OCI-LY7 (cell line): ENCODE results near the gene C1orf167. TPM values are rescaled to one million over a fixed set of nuclear protein-coding genes. Genes with fewer than 3 reads are reported as not detected.

Experiments used
- BruUV-seq: library from RNA; stranded (reverse); fragments of 400-500 nt; replicated peaks from 2 replicates; lab custom pipeline; 2021; lab: Mats Ljungman, UMichigan
- CTCF ChIA-PET: fragments of 300-600 bp; sonication (Branson Sonifier 250); formaldehyde crosslinking; loops from one replicate; lab custom pipeline; 2022; ENCODE audit warnings: antibody characterized with exemption; ENCODE audit not compliant: unreplicated experiment; lab: Charles Lee
- POLR2A ChIA-PET: fragments of 300-600 bp; sonication (Branson Sonifier 250); formaldehyde crosslinking; loops from one replicate; lab custom pipeline; 2022; ENCODE audit warnings: antibody characterized with exemption; lab: Charles Lee
- DNase-seq: peaks from one replicate; pipeline ENCODE4 v3.0.0-alpha.2; 2015; ENCODE audit warnings: low spot score
- H2AFZ ChIP-seq: fragments of 200-600 bp; sonication (generic), shearing (Covaris generic); 2 replicates; pipeline ENCODE4 v1.6.1; 2014; ENCODE audit warnings: mild to moderate bottlenecking, antibody characterized with exemption, low read length, moderate library complexity
- H3K27ac ChIP-seq: fragments of 200-600 bp; sonication (generic); 2 replicates; pipeline ENCODE4 v1.5.1; 2014; ENCODE audit warnings: mixed run types, low read depth, mild to moderate bottlenecking, moderate library complexity, low read length, inconsistent platforms; ENCODE audit not compliant: poor library complexity, severe bottlenecking
- H3K36me3 ChIP-seq: fragments of 200-600 bp; sonication (generic); 2 replicates; pipeline ENCODE4 v1.6.1; 2014; ENCODE audit warnings: mild to moderate bottlenecking, antibody characterized with exemption, low read length, moderate library complexity, mixed read lengths; ENCODE audit not compliant: insufficient read depth
- H3K4me1 ChIP-seq: fragments of 200-600 bp; sonication (generic); 2 replicates; pipeline ENCODE4 v1.5.1; 2014; ENCODE audit warnings: mild to moderate bottlenecking, low read length; ENCODE audit not compliant: insufficient read depth, poor library complexity, severe bottlenecking
- H3K4me2 ChIP-seq: fragments of 200-600 bp; sonication (generic); 2 replicates; pipeline ENCODE4 v1.6.1; 2014; ENCODE audit warnings: mild to moderate bottlenecking, low read length
- H3K4me3 ChIP-seq: fragments of 200-600 bp; sonication (generic); 2 replicates; pipeline ENCODE4 v1.5.1; 2014; ENCODE audit warnings: mild to moderate bottlenecking, low read depth, low read length; ENCODE audit not compliant: poor library complexity, severe bottlenecking
- H3K79me2 ChIP-seq: fragments of 200-600 bp; sonication (generic); 2 replicates; pipeline ENCODE4 v1.6.1; 2016; ENCODE audit warnings: low read depth, mild to moderate bottlenecking, low read length, moderate library complexity, mixed read lengths; ENCODE audit not compliant: insufficient read depth
- H3K9me2 ChIP-seq: fragments of 200-600 bp; sonication (generic); 2 replicates; pipeline ENCODE4 v1.6.1; 2016; ENCODE audit warnings: mild to moderate bottlenecking, low read length, mixed read lengths; ENCODE audit not compliant: insufficient read depth
- H3K9me3 ChIP-seq: fragments of 200-600 bp; sonication (generic); 2 replicates; pipeline ENCODE4 v1.6.1; 2014; ENCODE audit warnings: mild to moderate bottlenecking, mixed run types, low read length, mixed read lengths
- H4K20me1 ChIP-seq: fragments of 200-600 bp; sonication (generic); 2 replicates; pipeline ENCODE4 v1.6.1; 2014; ENCODE audit warnings: mild to moderate bottlenecking, antibody characterized with exemption, low read length, moderate library complexity, mixed read lengths; ENCODE audit not compliant: insufficient read depth
- CTCF ChIP-seq: fragments of 200-600 bp; sonication (generic); conservative IDR thresholded peaks from 2 replicates; pipeline ENCODE4 v1.5.1; 2014; ENCODE audit warnings: mild to moderate bottlenecking, antibody characterized with exemption, low read length, moderate library complexity, mixed read lengths
- EZH2phosphoT487 ChIP-seq: fragments of 200-600 bp; sonication (generic); IDR thresholded peaks from 2 replicates; pipeline ENCODE4 v1.6.1; 2018; ENCODE audit warnings: low read depth, borderline replicate concordance, mild to moderate bottlenecking, mixed run types, antibody characterized with exemption, low read length, moderate library complexity, mixed read lengths
- intact Hi-C: fragments of 100-400 bp; cut with micrococcal nuclease; formaldehyde crosslinking; loops from one replicate; pipeline ENCODE4 v1.10.0; 2022; ENCODE audit not compliant: unreplicated experiment
- total RNA-seq, 2 experiments: library from RNA; depleted of rRNA in 1 of 2; stranded (reverse); fragments of >200 nt in 1 of 2; shearing (Covaris generic) in 1 of 2; gene quantifications; 2 replicates each; pipeline ENCODE4 v1.2.3, GENCODE V29; 2014 to 2022

Gene C1orf167
- total RNA-seq, 2 experiments from 2014 or later, result 1.7 to 4.2 TPM

GRCh38 chr1:11833900-11834299, 71.9 kb downstream of the C1orf167 start:
- H3K4me3 ChIP-seq, result no peak overlapping the region
- H2AFZ ChIP-seq, result no peak overlapping the region
- no peak for TF ChIP-seq CTCF
- TF ChIP-seq EZH2phosphoT487, result no peak
- no peak overlapping the region for H3K4me2 ChIP-seq
- no peaks in the 10 kb centered on the region for H3K9me2 ChIP-seq
- POLR2A ChIA-PET, result no interaction called here
- H3K9me3 ChIP-seq, result no peaks in the 10 kb centered on the region
- H4K20me1 ChIP-seq, result no peaks in the 10 kb centered on the region
- intact Hi-C loops, result no loop called here
- DNase-seq, result no peak
- peaks cover 95% of the 10 kb centered on the region for H3K36me3 ChIP-seq
- no peaks in the 10 kb centered on the region for H3K4me1 ChIP-seq
- BruUV-seq, result no TSS peak
- H3K27ac ChIP-seq, result no peak overlapping the region
- CTCF ChIA-PET, result no interaction called here
- no peaks in the 10 kb centered on the region for H3K79me2 ChIP-seq

GRCh38 chr1:11835441-11836225, 73.6 kb downstream of the C1orf167 start:
- CTCF ChIA-PET, result no interaction called here
- H3K9me2 ChIP-seq, result no peaks in the 10 kb centered on the region
- POLR2A ChIA-PET, result interaction anchor here (0.6 kb wide), 1 partner anchor 52 kb away, joined by 4 read pairs; no protein-coding TSS in a partner anchor
- H4K20me1 ChIP-seq, result no peaks in the 10 kb centered on the region
- no peak overlapping the region for H3K27ac ChIP-seq
- no peak overlapping the region for H2AFZ ChIP-seq
- no peaks in the 10 kb centered on the region for H3K9me3 ChIP-seq
- no peak overlapping the region for H3K4me3 ChIP-seq
- H3K79me2 ChIP-seq, result no peaks in the 10 kb centered on the region
- no peak for DNase-seq
- no peak overlapping the region for H3K4me2 ChIP-seq
- TF ChIP-seq EZH2phosphoT487 (no peak), CTCF (no peak)
- no TSS peak for BruUV-seq
- intact Hi-C loops, result no loop called here
- peaks cover 96% of the 10 kb centered on the region for H3K36me3 ChIP-seq
- H3K4me1 ChIP-seq, result peaks cover under 1% of the 10 kb centered on the region
